HG03439 (cell line): Measurements from ENCODE around the gene SCGB1C2.

Experiments
- ATAC-seq: cut with Tn5 transposase; IDR thresholded peaks from one replicate; pipeline ENCODE4 v1.9.1; 2021; ENCODE audit warnings: mild to moderate bottlenecking, moderate library complexity; ENCODE audit not compliant: unreplicated experiment

The SCGB1C2 gene

DNA sequence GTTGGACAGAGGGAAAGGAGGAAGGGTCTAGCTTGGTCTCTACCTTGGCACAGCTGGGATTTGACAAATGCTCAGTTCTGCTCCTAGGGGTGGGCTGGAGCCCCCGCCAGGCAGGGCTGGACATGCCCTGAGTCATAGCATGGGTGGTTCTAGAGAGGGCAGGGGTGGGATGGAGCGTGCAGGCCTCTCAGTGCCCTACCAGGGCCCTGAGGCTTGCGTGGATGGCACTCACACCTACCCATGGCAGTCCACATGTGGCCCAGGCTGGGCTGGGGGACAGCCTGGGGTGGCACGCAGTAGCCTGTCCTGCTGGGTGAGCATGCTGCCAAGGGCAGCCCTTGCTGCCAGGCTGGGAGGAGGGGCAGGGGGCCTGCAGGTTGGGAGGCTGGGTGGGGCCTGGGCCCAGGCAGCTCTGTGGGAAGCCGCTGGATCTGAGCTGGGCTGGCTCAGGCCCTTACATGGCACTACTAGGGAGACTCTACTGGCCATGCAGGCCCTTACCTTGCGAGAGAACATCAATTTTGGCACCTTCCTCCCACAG is 32.8 kb downstream of the SCGB1C2 start:
- ATAC-seq, result no peak

DNA sequence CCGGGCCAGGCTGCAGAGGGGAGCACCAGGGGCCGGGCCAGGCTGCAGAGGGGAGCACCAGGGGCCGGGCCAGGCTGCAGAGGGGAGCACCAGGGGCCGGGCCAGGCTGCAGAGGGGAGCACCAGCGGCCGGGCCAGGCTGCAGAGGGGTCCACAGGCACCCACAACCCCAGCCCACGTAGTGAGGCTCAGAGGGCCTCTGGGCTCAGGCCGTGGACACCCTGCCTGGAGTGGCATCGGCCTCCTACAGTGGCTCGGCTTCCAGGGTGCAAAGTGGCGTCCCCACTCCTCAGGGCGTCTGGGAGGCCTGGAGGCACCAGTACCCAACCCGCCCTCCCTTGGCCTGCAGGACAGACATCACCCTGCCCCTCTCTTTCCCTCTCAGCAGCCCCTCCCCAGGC is 34.5 kb downstream of the SCGB1C2 start:
- no peak for ATAC-seq

DNA sequence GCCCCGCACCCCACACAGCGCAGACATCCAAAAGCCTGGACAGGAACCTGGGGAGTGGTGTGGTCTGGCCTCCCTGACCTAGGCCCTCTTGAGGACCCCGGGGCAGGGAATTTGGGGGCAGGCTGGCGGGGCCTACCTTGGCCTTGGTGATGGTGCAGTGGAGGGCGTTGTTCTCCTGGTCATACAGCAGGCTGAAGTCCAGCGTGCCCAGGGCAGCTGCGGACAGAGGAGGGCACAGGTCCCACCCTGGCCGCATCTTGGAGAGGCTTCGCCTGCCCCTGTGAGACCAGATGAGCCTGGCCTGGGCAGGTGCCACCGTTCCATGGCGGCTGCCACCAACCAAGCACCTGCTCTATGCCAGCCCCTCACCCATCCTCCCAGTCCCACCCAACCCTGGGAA is 35.0 kb downstream of the SCGB1C2 start:
- no peak for ATAC-seq

DNA sequence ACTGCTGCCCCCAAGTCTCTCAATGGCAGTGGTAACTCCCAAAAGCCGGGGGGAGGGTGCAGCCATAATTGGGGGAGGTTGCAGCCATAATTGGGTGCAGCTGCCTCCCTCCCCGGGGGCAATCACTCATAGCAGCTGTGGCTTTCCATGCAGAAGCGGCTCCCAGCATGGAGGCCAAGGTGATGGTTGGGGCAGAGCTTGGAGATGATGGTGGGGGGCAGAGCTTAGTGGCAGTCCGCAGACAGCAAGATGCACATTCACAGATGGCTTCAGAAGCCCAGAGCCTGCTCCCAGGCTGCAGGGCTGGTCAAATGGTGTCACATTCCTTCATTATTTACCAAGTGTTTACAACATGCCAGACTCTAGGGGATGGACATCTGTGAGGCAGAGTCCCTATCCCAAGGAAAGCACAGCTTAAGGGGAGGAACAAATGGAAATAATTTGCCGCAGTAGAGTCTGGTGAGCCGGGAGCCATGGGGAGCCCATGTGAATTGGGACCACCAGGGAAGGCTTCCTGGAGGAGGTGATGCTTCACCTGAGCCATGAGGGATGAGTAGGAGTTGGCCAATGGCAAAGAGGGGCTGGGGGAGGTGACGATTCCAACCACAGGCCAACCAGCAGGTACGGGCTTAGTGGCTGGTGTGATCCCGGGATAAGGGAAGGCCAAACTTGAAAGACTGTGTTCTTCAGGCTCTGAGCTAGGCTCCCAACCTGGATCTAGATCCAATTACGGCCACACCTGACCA is 36.0 kb downstream of the SCGB1C2 start:
- ATAC-seq, result no peak

DNA sequence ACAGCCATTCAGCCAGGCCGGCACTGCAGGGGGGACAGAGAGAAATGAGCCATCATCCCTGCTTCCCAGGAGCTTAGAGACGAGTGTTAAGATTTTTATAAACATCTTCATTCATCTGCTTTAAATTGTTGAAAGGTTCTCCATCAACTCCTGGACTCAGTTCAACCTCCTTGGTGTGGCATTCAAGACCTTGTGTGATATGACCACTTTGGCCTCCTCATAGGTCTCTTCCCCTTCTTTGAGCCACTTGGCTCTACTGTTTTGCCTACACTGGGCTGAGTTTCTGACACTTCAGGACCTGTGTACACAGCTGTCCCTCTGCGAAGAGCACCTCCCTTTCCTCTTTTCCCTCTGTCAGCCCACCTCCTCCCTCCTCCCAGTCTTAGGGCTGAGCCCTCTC is 39.8 kb downstream of the SCGB1C2 start:
- ATAC-seq, result no peak

DNA sequence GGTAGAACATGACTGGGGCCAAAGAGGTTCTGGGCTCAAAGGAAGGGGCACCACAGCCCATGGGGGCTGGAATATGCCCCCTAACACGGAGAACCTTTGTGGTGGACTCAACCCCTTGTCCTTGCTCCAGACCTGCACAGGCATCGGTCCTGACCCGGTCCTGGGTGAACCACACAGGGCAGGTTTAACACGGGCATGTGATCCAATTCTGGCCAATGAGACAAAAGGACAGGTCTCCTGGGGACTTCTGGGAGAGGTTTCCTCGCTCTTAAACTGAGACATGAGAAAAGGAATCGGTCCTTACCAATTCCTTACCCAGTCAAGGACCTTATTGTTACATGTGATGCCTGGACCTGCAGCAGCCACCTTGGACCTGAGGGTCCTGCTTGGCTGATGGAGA is 40.4 kb downstream of the SCGB1C2 start:
- no peak for ATAC-seq

DNA sequence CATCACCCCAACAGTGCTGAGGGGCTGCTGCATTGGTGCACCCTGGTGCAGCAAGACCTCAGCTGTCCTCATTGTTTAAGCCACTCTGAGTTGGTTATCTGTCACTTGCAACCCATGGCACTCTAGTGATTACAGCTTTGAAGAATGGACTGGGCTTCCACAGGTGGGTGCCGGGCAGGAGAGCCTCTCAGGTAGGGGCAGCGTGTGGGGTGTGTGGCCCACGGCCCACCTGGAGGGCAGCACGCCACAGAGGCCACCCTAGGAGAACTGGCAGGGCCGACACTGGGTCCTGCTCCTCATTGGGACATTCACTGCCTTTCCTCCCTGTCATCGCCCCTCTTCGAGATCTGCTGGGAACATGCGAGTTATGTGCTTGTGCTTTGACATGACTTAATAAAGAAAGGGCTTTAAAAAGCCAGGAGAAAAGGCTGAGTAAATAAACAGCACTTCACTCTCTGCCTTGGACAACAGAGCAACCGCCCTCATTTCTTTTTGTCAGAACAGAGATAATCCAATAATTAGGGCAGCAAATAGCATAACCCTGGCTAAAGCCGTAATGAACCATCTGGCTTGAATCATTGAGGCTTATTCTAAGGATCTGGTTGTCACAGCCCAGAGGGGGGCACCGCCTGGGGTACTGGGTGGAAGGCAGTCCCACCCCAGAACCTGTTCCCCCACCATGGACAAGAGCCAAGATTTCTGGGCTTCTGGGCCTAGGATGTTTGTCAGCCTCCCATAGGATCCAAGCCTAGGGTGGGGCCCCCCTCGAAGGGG is 41.1 kb downstream of the SCGB1C2 start:
- ATAC-seq, result no peak

DNA sequence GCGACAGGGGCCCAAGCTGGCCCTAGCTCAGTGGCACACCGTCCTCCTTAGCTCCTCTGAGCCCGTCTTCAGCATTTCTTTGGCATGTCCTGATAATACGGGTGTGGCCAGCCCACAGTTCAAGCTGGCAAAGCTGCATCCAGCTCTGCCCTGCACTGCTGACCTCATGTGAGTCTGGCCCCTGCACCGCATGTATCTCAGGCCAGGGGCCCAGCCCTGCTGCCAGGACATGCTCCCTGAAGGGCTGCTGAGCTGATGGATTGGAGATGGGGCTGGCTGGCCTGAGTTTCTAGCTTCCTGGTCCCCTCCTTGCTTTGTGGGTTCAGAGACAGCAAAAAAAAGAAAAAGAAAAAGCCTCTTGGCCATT is 41.7 kb downstream of the SCGB1C2 start:
- no peak for ATAC-seq

DNA sequence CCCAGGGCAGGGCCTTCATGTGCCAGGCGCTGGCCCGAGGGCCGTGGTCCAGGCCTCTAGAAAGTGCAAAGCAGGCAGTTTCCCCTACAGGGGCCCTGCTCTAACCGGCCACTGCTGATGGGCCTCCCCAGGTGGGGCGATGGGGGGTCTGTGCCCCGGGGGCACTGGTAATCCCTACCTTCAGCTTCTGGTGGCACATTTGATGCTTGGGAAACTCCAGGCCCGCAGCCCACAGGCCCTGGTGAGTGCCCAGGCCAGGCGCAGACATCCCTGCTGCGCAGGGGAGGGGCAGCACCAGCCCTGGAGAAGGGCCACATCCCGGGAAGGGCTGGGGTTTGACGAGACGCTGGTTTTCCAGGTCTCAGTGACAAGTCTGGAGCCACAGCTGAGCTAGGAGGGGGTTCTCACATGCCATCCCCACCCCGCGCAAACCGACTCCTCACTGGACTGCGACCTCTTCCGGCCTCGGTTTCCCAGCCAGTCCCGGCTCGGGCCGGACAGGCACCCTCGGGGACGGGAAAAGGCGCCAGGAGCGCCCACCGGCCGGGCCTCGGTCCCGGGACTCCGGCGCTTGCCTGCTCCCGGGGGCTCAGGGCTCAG is 42.5 kb downstream of the SCGB1C2 start:
- ATAC-seq, result no peak

DNA sequence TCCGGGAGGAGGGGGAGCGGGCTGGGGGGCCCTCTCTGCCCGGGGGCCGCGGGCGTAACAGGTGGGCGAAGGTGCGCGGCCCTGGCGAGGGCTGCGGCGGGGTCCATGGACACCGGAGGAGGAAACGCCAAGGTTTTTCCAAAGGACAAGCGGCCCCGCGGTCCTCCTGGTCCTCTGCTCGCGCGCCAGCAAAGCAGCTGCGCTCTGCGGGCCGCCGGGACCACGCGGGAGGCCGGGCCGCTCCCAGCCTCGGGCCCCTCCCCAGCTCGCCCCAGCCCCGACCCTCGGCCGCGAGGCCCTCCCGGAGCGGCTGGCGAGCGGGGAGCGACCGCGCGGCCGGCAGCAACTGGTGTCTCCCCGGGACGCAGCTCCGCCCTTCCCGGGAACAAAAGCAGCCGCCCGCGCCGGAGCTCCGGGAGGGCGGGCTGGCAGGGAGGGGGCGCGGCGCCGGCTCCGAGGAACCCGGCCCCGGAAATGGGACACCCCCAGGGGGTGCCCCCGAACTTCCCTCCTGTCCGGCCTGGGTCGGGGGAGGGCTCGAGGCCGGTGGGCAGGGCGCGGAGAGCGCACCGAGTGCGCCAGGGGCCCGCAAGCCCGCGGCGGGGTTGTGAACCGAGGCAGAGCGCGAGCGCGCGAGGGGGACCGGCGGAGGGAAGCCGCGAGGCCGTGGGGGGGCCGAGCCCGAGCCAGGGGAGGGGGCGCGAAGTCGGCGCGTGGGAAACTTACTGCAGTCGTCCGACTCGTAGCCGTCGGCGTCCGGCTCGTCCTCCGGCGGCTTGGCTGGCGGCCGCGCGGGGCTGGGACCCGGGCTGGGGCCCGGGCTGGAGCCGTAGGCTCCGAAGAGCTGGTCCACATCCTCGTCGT is 43.2 kb downstream of the SCGB1C2 start:
- ATAC-seq, result no peak

DNA sequence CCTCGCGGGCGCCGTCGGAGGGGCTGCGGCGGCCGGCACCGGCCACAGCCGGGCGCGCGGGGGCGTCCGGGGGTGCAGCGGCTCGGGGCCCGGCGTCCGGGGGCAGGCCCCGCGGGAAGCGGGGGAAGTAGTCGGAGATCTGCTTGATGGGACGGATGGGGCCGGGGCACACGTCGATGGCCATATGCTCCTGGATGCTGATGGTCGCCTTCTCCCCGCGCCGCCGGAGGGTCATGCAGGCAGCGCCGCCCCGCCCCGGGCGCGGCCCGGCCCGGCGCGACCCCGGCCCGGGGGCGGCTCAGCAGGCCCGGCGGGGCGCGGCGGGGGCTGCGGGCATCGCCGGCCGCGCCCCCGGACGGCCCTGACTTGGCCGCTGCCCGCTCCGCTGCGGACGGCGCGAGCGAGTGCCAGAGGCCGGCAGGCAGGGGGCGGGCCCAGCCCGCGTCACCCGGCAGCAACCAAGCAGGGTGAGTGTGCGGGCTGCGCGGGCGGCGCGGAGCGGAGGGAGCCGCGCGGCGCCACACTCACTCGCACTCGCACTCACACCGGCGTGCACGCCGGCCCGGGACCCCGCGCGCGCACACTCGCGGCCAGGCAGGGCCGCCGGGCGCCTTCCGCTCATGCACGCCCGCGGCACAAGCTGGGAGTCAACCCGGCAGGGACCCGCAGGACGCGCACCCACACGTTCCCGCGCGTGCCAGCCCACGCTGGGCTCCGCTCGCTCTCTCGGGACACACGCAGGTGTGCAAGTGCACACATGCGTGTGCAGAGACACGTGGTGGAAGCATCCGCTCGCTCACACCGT is 44.1 kb downstream of the SCGB1C2 start, which contains the start of gene DOC2B:
Gene DOC2B (minus strand): TSS at position 406 of the 805 bp plus-strand sequence. CDS start 171 bp downstream, at position 235.
- ATAC-seq, result no peak

DNA sequence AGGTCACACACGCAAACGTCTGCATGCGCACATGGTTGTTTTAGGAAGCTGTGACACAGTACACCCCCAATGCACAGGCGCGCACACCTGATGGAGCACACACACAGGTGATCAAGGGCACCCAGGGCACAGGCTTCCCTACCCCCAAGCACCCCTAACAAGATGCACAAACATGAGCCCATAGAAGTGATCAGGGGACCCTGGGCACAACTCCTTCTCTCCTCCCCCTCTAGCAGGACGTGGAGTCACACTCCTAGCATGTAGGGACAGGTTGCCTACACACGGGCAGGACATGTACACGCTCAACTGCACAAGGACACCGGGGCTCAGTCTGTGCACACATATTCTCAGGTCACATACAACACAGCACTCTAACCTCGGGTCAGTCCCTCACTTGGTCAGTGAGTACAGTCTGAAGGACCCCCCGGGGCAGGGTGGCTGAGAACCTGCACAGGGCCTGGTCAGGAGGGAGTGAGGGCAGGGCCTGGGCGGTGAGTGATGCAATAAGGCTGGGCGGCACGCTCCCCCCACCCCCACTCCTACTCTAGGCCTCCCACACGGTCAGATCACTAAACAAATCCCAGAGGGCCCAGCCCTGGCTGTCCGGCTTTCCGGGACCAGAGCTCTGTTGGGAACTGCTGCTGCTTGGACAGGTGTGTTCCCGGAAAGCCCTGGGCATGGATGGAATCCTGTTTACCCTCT is 44.8 kb downstream of the SCGB1C2 start:
- no peak for ATAC-seq

DNA sequence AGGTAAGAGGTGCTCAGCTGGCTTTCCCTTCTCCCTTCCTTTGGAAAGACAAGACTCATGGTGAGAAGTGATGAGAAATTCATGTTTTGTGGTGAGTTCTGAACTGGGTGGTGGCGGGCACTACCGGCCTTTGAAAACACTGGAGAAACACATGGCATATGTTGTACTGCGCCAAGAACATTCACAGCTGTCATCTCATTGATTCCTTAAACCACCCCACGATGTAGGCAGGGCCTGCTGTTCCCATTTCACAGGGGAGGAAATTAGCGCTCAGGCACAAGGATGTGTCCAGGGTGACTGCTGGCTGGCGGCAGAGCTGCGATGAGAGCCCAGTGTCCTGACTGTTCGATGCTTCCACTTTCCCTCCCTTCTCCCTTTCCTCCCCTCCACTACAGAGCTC is 45.7 kb downstream of the SCGB1C2 start:
- ATAC-seq, result no peak

DNA sequence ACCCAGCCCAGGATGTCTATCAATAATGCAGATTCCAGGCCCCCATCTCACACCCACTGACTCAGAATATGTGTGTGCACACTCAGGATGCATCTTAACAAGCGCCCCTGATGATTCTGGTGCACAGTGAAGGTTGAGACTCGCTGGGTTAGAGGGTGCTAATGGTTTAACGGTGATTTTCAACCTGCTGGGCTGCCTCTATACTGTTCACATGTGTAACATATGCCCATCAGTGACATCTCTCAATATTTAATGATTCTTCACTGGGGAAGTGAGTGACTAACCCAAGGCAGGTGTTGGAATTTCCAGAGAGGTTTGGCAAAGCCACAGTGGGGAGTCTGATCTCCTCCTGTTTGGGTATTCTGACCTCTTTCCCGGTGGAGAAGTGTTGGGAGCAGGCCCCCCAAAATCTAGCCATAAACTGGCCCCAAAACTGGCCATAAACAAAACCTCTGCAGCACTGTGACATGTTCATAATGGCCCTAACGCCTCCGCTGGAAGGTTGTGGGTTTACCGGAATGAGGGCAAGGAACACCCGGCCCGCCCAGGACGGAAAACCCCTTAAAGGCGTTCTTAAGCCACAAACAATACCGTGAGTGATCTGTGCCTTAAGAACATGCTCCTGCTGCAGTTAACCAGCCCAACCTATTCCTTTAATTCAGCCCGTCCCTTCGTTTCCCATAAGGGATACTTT is 48.2 kb downstream of the SCGB1C2 start:
- ATAC-seq, result no peak

DNA sequence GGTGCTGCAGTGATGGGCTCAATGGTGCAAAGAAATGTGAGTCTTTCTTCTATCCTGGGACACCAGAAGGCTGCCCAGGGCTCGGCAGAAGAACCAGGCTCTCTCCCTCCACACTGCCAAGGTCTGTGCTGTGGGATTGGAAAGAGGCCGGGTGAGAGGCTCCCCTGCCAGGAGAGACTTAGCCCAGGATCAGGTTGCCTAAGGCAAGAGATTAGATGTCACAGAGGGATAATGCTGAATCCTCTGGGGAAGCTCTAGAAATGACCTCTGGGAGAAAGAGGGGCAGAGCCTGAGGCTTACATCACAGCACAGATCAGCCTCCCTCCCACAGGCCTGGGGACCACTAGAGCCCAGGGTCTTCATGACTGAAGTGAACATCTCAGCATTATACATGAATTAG is 49.8 kb downstream of the SCGB1C2 start:
- ATAC-seq, result no peak
